ENCODE results near the gene DHRS1.

DNA sequence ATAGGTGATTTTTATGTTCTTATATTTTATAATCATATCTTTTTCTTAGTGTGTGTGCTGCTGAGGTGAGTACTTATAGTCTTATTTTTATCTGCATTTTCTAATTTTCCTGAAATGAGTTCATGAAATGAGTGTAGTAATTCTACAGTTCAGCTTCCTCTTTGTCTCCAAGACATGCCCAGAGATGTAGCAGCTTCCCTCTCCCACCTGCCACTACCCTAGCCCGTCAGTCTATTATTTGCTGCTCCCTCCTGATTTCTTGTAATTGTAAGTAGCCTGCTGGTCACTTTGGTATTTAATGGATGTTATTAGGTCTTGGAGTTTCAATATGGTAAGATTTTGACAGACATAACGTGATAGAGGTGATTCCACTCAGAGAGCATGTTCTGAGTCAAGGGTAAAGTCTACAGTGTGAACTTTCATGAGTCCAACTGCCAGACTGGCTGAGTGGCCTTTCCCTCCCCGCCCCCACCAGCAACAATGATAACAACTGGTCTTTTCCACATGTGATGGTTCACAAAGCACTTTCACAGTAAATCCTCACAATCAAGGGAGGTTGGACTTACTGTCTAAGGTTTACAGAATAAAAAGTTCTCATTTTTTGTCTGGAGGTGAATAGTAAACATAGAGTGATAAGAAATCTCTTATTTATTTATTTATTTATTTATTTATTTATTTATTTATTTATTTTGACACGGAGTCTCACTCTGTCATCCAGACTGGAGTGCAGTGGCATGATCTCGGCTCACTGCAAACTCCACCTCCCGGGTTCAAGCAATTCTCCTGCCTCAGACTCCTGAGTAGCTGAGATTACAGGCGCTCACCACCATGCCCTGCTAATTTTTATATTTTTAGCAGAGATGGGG, 44.4 kb upstream of the DHRS1 start:
- TF ChIP-seq POLR2A (IDR thresholded peaks at IDR 0.05; ENCODE audit: extremely low read depth, insufficient read length), result no peak
- TF ChIP-seq, protein P1, sequence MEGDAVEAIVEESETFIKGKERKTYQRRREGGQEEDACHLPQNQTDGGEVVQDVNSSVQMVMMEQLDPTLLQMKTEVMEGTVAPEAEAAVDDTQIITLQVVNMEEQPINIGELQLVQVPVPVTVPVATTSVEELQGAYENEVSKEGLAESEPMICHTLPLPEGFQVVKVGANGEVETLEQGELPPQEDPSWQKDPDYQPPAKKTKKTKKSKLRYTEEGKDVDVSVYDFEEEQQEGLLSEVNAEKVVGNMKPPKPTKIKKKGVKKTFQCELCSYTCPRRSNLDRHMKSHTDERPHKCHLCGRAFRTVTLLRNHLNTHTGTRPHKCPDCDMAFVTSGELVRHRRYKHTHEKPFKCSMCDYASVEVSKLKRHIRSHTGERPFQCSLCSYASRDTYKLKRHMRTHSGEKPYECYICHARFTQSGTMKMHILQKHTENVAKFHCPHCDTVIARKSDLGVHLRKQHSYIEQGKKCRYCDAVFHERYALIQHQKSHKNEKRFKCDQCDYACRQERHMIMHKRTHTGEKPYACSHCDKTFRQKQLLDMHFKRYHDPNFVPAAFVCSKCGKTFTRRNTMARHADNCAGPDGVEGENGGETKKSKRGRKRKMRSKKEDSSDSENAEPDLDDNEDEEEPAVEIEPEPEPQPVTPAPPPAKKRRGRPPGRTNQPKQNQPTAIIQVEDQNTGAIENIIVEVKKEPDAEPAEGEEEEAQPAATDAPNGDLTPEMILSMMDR (IDR thresholded peaks at IDR 0.05; ENCODE audit: low read depth, low read length), result no peak
- TF ChIP-seq, protein P2, sequence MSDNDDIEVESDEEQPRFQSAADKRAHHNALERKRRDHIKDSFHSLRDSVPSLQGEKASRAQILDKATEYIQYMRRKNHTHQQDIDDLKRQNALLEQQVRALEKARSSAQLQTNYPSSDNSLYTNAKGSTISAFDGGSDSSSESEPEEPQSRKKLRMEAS (IDR thresholded peaks at IDR 0.05; ENCODE audit: low read depth, low read length), result no peak
